Measurements from ENCODE around the gene C20orf202.

C20orf202 gene

DNA sequence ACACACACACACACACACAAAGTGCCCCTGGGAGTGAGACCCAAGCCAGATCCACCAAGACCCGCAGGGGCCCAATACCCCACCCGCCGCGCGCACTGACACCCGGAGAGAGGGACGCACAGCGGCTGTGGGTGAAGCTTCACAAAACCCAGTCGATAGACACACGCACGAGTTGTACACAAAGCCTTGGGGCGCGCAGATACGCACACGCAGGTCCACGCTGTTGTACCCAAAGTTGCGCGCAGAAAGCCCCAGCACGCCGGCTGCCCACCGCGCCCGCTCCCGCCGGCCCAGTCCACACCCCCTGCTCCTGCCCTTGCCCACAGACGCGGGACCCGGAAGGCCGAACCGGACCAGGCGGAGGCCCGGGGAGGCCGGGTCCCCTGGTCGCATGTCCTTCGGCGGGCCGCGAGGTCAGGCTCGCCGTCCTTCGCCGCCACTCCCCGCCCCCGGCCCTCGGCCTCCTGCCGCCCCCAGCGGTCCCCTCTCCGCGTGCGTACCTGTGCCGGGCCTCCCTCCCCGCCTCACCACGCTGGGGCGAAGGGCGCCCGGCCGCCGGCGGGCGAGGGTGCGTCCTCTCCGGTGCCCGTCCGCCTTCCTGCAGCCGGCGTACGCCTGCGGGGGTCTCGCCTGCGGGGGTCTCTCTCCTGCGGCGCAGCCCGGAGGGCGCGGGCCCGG lies 18.5 kb upstream of the C20orf202 start, which contains the start of gene TMEM74B:
Gene TMEM74B (minus strand): TSS at position 344 of the 678 bp plus-strand sequence. CDS start 1,180 bp downstream, outside the sequence.
- DNase-seq, result no peak

DNA sequence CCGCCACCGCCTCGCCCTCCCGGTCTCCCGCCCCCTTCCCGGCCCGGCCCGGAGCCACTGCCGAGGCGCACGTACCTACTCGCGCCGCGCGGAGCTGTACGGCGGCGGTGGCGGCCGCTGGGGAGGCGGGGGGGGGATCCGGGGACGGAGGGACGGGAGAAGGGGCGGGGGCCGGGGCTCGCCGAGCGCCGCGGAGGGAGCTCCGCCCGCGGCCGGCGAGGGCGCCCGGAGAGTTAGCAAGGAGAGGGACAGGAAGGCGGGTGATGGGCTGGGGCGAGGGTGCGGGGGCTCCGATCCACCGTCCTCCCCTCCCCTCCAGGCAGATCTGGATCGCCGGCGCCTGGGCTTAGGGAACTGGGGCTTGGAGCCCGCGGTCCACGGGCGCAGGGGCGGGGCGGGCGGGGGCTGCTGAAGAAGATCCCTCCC lies 17.9 kb upstream of the C20orf202 start:
- DNase-seq, result no peak

DNA sequence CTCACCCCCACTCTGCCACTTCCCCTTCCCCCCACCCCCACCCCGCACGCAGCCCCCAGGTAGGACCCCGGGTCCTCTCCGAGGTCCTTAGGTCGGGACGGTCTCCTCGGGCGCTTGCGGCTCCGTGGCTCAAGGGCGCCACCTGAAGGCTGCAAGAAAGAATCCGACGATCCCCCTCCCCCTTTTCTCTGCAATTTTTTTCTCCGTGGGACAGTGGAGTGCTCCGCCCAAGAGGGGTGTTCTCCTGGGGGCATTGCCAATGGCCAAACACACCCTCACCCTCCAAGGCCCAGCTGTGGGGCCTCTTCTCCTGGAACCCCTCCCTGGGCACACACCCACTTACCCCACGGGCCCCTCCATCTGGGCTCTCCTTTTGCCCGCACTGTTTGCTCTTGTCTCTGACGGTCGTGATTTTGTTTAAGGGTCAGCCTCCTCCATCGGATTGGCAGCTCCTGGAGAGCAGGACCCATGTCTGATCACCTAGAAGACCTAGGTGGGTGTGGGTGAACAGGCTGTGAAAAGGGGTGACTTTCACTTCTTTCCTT lies 17.4 kb upstream of the C20orf202 start:
- DNase-seq, result peak; percentile 11

DNA sequence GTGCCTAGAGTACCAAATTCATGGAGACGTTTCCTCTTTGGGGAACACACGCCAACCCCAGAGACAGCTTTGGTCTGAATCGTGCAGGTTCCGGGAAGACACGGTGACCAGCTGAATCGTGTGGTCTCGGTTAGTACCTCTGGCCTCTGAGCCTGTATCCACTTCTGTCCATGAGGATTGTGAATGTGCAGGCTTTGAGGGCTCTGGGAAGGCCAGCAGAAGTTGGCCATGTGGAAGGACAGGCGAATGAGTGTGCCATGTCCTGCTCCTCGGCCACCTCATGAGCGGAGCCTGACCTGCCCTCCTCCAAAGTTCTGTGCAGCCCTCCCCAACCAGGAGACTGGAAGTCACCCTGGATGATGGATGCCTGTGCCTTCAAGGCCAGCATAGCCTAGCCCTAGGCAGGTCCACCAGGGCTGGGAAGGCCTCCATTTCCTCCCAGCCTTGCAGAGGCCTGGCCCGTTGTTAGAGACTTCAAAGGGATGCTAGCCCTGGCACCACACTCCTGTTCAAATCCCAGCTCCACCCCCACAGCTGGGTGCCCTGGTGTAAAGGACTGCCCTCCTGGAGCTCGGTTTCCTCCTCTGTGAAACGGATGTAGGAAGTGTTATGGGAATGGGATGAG lies 16.8 kb upstream of the C20orf202 start:
- DNase-seq, result no peak

DNA sequence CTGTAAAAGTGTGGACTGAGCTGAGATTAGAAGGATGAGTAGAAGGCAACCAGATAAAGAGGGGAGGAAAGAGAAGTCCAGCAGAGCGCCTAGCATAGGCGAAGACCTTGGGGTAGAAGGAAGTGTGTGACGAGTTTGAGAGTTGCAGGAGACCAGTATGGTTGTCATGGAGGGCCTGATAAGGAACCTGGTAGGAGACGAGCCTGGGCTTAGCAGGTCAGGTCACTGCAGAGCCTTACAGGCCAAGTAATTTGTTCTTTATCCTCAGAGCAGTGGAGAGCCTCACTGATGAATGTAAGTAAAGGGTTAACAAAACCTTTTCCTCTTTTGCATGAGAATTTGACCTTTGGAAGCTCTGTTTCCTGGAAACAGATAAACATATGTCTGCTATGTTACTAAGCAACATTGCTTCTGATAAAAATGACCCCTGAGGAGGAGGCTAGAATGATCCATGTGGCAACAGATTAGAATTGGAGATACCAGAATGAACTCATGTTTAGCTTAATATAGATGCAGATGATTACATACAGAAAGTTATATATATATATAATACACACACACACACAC lies 15.6 kb upstream of the C20orf202 start:
- no peak for DNase-seq

DNA sequence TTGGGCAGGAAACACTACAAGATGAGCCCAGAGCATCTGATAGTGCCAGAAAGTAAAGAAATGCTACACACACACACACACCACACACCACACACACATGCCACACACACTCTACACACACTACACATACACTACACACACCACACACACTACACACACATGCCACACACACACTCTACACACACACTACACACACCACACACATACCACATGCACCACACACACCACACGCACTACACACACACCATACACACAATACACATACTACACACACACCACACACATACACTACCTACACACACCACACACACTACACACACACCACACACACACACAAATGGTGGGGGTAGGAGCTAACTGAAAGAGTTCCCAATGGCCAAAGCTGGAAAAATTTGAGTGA lies 14.9 kb upstream of the C20orf202 start:
- DNase-seq, result no peak

DNA sequence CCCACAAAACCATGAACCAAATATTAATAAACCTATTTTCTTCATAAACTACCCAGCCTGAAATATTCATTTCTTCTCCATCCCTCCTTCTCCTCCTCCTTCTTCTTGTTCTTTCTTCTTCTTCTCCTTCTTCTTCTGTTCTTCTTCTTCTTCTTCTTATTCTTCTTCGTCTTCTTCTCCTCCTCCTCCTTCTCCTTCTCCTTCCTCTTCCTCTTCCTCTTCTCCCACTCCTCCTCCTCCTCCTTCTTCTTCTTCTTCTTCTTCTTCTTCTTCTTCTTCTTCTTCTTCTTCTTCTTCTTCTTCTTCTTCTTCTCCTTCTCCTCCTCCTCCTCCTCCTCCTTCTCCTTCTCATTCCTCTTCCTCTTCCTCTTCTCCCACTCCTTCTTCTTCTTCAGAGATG lies 13.4 kb upstream of the C20orf202 start:
- no peak for DNase-seq

DNA sequence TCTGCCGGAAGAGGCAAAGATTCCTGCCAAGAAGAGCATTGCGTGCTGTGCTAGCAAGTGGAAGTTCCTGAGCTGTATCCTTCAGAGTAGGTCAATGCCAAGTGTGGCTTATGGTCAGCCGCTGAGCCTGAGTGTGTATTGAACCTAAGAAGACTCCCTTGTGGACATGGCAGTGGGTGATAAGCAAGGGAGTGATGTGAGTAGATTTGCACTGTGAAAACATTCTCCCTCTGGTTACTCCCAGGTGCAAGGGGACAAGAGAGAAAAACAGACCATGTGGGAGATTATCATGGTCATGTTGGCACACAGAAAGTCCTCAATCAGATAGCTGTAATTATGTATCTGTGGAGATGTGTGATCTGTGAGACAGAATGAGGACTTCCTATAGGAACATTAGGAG lies 12.4 kb upstream of the C20orf202 start:
- no peak for DNase-seq

DNA sequence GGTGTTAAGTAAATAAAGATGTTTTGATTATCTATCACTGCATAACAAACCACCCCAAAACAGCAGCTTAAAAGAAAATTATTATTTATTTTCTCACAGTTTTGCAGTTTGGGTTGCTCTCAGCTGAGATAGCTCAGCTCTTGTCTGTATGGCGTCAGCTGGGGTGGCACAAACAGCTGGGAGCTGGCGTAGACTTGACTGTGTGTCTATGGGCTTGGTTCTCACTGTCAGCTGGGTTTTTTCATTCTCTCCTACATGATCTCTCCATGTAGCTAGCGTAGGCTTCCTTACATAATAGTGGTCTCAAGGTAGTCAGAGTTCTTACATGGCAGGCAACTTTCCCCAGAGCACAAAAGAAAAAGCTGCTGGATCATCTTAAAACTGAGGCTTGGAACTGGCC lies 12.0 kb upstream of the C20orf202 start:
- DNase-seq, result no peak

DNA sequence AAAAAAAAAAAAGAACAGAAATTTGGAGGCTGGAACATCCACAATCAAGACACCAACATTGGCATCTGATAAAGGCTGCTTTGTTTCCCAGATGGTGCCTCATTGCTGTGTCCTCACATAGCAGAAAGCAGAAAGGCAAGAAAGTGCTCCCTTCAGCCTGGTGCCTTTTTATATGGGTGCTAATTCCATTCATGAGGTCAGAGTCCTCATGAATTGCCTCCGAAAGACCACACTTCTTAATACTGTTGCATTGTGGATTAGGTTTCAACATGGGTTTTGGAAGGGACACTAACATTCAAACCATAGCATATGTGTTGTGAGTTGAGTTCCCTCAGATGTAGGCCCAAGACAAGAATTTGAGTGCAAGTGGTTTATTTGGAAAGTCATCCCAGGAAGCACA lies 8.0 kb upstream of the C20orf202 start:
- no peak for DNase-seq

DNA sequence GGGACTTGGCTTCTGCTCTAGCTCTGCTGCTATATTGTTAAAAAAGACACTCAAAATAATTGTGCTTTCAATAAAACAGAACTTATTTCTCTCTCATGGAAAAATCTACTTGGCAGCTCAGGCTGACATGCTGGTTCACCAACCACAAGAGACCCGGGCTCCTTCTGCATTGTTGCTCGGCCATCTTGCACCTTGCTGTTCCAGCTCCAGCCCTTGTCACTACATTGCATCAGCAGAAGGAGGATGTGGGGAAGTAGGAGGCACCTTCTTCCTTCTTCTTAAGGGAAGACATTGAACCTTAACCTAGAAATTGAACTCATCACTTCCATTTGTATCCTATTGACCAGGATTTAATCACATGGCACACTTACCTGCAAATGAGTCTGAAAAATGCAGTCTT lies 6.6 kb upstream of the C20orf202 start:
- no peak for DNase-seq

DNA sequence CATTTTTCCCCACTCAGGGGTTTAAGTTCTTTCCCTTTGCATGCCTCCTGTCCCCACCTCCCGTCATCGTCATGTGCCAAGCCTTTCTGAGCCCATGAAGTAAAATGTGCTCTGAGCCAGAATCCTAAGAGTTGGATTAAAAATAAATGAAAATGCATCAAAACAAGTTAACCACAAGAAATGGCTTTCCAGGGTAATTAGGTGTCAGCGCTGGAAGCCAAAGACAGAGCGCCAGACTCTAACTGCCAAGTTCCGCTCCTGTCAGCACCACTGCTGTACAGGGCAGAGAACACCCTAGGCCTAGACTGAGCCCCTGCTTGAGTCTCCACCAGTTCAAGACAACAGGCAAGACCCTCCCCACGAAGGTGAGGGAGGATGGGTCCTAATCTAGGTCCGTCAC lies 5.5 kb upstream of the C20orf202 start:
- no peak for DNase-seq

DNA sequence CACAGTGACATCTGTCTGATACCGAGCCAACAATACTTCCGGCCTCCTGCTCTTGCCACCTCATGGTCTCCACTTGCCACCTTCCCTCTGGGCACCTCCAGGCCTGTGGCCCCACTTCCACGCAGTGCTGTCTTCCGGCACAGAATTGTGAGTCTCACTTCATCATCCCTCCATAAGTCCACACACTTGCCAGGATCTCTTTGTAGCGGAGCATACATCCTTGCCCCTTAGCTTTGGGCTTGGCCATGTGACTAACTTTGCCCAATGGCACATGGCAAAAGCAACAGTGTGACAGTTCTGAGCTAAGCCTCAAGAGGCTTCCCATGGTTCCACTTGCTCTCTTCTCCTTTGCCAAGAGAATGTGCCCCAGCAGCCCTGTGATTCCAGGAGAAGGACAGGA lies 4.5 kb upstream of the C20orf202 start:
- DNase-seq, result no peak

DNA sequence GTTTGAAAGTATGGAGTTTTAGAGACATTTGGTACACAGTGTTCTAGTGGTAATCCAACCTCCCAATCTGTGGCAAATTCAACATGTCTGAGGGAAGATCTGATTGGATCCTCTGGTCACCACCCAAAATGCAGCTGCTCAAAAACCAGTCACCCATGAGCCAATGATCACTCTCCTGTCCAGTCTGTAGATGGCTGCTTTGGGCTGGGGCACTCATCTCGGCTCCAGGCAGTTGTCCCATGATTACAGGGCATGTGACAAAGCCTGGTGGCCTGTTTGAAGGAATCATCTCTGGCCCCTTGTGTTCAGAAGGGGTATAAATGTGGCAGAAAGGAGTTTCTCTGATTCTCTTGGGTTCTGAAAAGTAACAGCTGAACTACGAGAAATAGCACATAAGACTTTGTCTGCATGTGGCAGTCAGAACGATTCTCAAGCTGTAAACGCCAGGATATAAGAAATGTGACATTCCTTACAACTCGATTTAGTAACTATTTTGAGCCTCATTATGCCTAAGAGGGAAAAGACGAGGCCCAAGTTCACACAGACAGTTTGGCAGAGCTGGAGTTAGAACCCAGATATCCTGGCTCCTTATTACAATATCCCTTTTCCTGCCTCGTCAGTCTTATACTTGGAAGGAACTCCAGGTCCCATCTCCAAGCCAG lies 3.9 kb upstream of the C20orf202 start:
- no peak for DNase-seq

DNA sequence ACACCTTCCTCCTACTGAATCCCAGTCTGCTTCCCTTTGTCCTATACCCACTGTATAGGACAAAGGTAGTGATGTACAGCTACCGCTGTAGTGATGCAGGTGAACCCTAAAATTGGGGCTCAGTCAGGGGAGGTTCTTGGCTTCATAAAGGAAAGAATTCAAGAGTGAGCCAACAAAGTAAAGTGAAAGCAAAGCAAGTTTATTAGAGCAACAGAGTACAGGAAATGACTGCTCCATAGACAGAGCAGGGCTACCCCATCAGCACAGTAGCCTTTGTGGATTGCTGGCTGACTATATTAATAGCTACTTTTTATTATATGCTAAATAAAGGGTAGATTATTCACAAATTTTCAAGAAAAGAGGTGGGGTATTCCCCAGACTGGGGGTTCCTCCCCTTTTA lies 3.3 kb upstream of the C20orf202 start:
- DNase-seq, result no peak

DNA sequence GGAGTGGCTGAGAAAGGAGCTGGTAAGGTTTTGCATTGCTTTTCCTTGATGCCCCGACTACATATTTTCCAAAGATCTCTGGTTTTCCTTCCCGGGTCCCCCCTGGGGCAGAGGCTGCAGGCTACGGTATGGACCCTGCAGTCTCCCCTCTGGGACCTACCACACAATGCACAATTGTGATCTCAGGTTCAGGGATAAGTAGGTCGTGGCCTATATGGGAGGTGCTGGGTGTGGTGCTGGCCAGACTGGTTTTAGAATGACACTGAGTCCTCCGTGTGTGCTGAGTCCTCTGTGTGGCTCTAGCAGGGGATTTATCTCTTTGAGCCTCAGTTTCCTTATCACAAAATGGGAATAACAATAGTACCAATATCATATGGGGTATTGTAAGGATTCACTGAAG lies 376 bp downstream of the C20orf202 start:
- no peak for DNase-seq

DNA sequence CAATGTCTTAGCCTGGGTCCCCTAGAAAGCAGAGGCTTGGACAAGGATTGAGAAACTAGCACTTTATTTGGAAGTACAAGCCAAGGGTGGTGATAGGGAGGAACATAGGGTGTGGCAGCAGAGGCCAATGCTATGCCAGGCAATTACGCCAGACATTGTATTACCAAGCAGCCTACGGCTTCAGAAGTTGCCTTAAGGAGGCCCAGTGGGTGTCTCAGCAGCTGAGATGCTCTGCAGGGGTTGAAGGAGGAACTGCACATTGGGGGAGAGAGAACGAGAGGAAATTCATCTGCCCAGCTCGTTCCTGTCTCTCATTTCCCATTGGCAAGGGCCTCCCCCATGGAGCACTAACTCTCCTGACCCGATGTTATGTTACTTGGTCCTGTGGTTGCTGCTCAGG lies 859 bp downstream of the C20orf202 start:
- no peak for DNase-seq

DNA sequence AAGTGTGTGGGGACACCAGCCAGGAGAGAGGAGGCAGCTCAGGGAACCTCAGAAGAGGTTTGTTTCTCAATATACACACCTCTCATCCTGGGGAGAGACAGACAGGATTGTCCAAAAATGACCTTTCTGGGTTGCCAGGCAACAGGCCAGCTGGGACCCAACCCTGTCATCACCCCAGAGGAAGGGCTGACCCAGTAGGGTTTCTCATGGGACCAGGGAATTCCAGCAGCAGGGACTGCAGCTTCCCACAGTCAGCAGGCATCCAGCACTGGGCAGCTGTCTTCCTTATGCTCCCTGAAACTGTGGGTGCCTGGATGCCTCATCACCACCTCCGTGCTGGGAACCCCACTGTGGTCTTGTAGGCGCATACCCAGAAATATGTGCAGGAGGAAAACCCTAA lies 1.3 kb downstream of the C20orf202 start:
- DNase-seq, result no peak

DNA sequence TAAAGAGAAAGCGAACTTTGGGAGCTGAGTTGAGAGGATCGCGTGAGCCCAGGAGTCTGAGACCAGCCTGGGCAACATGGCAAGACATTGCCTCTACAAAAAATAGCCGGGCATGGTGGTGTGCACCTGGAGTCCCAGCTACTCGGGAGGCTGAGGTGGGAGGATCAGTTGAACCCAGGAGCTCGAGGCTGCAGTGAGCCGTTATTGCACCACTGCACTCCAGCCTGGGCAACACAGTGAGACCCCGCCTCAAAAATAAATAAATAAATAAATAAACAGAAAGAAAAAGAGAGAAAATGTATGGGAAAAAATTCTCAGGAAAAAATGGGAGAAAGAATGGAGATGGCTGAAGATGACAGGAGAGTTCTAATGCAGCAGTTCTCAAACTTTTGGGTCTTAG lies 2.5 kb downstream of the C20orf202 start:
- DNase-seq, result no peak

DNA sequence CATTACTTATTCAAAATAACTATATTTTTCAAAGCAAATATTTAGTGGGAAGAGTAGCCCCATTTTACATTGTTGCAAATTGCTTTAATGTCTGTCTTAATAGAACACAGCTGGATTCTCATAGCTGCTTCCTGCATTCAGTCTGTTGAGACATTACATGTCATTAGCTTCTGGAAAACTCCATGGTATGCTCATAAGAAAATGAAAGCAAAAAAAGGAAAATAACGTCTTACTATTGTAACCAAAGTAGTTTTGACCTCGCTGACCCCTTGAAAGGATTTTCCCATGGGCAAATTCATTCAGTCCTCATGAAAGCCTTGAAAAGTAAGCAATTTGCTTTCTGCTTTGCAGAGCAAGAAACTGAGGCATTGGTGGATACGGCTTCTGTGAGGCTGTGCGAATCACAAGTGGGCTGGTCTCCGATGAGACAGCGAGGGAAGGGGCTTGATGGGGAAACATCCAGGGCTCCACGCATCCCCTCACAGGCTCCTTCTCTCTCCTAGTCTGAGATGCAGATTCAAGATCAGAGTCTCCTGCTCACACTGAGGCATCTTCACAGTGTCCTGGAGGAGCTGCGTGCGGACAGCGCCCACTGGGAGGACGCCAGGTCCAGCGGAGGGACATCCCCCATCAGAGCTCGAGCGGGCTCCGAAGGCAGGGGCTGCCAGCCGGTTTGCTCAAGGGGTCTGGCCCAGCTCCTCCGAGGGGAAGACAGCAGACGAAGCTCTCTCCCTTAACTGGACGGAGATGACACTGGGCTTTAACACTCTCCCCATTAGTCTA lies 3.3 kb downstream of the C20orf202 start:
- no peak for DNase-seq

DNA sequence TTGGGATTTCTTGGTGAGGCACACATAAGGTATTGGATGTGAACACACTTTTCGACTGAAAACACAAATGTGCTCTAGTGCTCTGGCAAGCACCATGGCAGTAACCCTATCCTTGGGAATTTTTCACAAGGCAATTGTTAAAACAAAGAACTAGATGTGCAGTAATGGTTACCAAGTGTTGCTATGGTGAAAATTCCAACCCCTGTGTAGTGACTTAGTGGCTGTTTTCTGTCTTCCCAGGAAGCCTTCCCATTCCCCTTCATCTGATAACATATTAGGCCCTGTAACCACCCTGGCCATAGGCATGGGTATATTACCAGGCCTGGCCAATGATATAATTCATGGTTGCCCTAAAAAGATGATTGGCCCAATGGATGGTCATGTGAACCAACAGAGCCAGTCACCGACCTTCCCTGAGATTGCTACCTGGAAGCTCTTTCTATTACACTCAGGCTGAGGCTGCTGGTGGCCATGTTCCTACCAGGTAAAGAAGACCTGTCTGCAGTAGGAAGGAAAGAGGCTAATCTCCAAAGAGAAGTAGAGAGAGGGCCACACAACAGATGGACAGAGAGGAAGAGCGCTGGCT lies 4.1 kb downstream of the C20orf202 start:
- no peak for DNase-seq

Data from CD4-positive, alpha-beta T cell treated with Interleukin-4 for 4 hours (primary cell).